ENCODE measurements around the gene THADA. TPM values are rescaled to one million over a fixed set of nuclear protein-coding genes. Genes with fewer than 3 reads are reported as not detected.
"Not testable (repeated sequence)": the region's sequence is repeated elsewhere in the genome, so short reads cannot be mapped to it uniquely, and the experiment has no call there.

The THADA gene, protein sequence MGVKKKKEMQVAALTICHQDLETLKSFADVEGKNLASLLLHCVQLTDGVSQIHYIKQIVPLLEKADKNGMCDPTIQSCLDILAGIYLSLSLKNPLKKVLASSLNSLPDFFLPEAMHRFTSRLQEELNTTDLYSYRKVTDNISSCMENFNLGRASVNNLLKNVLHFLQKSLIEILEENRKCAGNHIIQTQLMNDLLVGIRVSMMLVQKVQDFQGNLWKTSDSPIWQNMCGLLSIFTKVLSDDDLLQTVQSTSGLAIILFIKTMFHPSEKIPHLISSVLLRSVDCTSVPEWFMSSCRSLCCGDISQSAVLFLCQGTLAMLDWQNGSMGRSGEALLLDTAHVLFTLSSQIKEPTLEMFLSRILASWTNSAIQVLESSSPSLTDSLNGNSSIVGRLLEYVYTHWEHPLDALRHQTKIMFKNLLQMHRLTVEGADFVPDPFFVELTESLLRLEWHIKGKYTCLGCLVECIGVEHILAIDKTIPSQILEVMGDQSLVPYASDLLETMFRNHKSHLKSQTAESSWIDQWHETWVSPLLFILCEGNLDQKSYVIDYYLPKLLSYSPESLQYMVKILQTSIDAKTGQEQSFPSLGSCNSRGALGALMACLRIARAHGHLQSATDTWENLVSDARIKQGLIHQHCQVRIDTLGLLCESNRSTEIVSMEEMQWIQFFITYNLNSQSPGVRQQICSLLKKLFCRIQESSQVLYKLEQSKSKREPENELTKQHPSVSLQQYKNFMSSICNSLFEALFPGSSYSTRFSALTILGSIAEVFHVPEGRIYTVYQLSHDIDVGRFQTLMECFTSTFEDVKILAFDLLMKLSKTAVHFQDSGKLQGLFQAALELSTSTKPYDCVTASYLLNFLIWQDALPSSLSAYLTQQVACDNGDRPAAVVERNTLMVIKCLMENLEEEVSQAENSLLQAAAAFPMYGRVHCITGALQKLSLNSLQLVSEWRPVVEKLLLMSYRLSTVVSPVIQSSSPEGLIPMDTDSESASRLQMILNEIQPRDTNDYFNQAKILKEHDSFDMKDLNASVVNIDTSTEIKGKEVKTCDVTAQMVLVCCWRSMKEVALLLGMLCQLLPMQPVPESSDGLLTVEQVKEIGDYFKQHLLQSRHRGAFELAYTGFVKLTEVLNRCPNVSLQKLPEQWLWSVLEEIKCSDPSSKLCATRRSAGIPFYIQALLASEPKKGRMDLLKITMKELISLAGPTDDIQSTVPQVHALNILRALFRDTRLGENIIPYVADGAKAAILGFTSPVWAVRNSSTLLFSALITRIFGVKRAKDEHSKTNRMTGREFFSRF (N-terminal part only)
- total RNA-seq (2014; rRNA removed; shearing (Covaris generic)), result 29.3 and 30.2 TPM in 2 replicates

DNA sequence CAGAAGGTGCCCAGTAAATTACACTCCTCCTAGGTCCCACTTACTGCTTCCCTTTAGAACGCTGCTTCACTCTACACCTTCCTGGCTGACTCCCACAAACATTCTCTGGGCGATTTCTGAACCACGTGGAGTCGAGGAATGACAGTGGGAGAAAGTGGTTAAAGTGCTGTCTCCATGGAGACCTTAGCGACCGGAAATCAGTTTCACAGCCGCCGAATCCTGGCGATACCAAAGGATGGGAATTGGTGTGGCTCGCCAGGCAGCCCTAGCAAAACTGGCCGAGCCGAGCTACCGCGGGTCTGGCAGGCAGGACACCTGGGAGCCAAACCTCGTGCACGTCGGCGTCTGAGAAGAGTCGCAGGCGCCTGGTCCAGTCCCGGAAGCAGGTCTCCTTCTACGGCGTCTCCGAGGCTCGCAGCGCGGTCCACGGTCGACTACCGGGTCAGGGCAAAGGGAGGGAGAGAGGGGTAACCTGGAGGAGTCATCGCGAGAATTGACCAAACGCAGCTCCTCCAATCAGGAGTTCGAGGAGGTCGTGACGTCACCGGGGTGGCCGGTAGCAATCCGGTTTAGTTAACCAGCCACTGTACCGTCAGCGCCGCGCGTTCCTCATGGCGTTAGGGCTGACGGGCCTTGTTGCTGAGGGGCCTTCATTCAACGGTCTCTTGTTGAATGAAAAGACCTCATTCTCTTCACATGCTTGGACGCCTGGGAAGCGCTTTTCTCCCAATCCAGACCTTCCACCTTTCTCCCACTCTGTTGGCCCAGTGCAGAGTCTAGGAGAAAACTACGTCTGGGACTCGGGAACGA lies at the start of gene THADA:
Gene THADA, minus strand, starts transcription at position 436 of the 810 bp plus-strand sequence. CDS start 3,646 bp downstream, outside the sequence.
- peak; percentile 100 for DNase-seq (ENCODE audit: low read depth)

DNA sequence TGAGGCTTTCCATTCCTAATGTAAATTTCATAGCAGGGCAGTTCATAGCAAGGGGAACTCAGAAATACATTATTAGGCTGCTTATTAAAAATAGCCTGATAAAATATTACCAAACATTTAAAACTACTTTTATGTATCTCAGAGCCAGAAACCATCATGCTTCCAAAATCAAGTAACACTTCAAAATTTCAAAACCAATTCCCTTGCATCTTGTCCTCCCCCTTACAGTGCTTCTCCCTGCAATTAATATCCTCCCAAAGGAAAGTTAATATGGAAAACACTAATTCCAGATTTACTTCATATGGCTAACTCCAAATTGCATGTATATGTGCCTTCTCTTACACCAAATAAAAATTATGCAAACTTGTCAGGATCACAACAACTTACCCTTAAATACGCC lies 47.8 kb upstream of the THADA start:
- DNase-seq (ENCODE audit: low read depth), result no peak

DNA sequence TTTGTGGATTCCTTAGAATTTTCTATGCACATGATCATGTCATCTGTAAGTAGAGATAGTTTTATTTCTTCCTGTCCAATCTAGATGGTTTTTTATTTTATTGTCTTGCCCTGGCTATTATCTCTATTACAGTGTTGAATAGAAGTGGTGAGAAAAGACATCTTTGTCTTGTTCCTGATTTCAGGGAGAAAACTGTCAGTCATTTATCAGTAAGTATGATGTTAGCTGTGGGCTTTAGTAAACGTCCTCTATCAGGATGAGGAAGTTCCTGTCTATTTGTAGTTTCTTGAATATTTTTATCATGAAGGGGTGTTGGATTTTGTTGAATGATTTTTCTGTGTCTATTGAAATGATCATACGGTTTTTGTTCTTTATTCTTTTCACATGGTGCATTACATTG lies 46.5 kb upstream of the THADA start:
- no peak for DNase-seq (ENCODE audit: low read depth)

DNA sequence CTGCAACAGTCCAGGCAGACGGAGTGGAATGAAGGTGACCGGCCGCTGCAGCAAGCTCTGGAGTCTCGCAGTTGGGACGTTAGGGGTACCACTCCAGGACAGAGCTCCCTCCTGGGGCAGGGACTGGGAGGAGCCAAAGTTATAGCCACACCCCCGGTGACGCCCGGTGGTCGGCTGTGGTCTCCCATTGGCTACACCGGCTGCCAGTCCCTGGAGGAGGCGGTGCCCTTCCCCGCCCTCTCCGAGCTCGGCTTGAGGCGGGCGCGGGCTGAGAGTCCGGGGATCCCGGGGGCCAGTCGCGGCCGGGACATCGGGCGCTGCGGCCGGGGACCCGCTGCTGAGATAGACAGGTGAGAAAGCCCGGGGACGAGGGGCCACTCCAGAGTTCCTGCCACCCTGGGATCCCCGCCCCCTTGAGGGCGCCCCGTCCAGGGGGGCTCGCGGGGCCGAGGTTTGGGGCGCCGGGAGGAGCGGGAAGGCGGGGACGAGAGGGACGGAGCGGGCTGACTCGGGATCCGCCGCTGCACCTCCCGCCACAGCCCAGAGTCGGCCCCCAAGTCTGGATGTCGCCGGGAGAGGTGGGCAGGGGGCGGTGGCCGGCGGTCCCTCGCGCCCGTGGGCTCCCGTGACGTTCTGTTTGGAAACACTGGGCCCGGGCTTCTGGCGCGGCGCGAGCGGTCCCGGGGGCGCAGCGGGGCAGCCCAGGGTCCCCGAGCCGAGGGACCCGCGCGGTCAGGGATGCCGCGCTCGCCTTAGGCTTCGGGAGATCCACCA lies 41.4 kb upstream of the THADA start, which contains the start of gene PLEKHH2:
Gene PLEKHH2, plus strand, starts transcription at position 231 of the 774 bp plus-strand sequence. CDS start 7,414 bp downstream, outside the sequence.
- DNase-seq (ENCODE audit: low read depth), result peak; percentile 90

DNA sequence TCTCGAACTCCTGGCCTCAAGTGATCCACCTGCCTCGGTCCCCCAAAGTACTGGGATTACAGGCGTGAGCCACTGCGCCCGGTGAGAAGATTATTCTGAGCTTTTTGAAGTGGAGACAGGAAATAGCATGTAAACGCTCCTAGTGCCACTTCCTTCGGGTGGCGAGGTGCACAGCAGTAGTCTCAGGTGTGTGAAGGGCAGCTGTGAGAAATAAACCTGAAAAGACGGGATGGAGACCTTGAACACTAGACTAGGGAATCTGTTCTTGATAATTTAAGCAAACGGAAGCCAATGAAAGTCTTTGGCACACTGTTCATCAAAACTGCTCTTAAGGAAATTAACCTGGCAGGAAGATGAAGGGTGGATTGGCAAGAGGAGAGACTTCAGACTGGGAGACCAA lies 40.8 kb upstream of the THADA start:
- peak; percentile 4 for DNase-seq (ENCODE audit: low read depth)

DNA sequence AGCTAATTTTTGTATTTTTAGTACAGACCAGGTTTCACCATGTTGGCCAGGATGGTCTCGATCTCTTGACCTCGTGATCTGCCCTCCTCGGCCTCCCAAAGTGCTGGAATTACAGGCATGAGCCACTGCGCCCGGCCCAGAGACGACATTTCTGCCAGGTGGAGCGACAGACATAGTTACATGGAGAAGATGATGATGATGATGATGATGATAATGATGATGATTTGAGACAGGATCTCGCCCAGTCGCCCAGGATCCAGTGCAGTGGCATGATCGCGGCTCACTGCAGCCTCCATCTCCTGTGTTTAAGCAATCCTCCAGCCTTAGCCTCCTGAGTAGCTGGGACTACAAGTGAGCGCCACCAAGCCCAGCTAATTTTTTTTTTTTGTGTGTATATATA lies 40.3 kb upstream of the THADA start:
- DNase-seq (ENCODE audit: low read depth), result not testable (repeated sequence)

DNA sequence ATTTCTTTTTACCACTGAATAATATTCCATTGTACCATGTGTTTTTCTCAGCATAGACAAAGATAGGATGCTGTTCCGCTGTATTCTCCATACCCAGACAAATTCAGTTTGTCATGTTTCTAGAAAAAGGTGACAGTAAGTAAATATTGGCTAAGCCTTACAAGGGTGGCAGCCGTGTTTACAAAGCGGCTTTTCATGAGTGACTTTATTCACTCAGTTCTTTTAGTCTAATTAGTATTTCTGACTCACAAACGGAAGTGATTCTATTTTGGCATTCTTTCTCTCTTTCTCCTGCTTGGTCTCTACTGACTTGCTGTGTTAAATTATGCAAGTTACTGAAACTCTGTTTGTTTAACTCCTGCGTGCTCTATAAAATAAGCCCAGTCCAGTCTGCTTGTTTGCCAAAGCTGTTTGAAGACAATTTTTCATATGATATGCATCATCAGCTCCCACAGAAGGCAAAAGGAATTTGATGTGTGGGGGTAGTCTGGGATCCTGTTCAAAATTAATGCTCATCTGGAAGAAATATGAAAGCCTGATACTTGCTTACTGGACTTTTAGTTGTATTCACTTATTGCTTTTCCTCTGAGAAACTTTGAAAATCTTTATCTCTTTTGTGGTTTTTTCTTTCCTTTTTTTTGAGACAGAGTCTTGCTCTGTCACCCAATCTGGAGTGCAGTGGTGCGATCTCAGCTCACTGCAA lies 38.9 kb upstream of the THADA start:
- DNase-seq (ENCODE audit: low read depth), result peak; percentile 34

DNA sequence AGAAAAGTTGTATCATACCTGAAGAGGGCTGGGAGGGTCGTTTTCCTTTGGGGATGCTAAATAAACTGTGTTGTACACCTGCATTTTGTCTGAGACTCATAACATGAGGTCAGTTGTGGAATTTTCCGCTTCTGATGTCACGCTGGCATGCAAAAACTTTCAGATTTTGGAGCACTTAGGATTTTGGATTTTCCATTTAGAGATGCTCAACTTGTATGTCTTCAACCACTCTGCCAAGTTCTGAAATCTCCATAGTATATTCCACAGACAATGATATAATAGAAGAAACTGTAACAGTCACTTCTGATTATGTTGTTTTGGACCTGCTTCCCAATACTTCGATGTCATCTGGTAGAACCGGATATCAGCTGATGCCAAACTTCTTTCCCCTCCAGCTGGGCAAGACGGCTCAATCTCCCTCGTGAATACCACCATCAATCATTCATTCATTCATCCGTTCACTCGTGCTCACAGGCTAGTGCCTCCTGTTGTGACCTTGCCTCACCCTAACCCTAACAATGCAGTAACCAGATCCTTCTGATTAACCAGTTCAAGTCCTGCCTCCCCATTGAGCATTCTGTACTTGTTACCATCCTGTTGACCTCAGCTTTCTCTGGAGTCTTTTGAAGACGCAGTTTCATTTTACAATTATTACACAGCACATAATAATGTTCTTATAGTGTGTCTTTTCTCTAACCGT lies 35.9 kb upstream of the THADA start:
- no peak for DNase-seq (ENCODE audit: low read depth)

DNA sequence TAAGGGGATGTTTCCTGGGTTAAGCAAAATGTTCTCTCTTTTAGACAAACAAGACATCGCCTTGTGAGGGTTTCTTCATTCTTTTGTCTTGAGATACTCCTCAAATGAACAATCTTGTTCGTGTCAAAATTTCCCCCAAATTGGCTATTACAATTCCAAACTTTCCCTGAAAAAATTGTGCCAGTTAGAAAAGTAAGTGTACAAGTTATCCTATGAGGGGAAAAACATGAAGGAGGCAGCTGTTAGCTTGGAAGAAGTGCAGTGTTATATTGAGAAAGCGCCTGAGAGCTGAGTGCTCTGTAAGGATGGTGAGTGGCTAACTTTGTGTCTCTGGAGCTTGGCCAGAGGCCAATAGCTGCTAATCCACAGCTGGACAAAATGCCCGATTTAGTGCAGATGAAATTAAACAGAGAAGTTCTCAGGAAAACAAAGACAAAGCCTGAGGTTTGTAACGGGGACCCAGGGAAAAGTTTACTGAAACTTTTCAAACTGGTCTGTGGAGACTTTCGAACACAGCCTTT lies 27.2 kb upstream of the THADA start:
- no peak for DNase-seq (ENCODE audit: low read depth)

DNA sequence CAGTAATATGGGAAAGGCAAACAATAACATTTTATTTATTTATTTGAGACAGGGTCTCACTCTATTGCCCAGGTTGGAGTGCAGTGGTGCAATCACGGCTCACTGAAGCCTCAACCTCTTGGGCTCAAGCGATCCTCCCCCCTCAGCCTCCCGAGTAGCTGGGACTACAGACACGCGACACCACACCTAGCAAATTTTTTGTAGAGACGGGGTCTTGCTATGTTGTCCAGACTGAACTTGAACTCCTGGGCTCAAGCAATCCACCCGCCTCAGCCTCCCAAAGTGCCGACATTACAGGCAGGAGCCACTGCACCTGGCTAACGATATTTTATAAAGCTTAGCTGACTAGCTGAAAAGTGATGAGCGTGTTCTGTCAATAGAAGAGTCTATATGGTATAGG lies 23.7 kb upstream of the THADA start:
- no peak for DNase-seq (ENCODE audit: low read depth)

DNA sequence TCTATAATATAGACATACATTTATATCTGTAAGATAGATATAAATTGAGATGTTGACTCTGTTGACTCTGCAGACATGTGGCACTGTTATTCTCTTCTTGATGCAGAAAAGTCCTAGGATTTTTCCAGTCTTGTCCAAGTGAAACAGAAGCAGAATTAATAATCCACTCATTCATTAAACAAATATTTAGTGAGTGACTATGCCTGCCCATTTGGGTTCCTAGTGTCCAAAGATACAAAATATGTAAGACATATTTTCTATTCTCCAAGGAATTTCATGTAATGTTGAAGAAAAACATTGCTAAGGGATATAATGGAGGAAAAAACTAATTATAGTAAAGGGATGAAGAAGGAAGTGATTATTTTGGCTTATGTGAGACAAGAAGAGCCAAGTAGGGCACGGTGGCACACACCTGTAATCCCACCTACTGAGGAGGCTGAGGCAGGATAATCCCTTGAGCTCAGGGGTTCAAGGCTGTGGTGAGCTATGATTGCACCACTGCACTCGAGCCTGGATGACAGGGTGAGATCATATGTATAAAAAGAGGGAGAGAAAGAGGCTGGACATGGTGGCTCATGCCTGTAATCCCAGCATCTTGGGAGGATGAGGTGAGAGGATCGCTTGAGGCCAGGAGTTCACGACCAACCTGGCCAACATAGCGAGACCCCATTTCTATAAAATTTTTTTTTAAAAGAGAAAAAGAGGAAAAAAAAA lies 21.3 kb upstream of the THADA start:
- no peak for DNase-seq (ENCODE audit: low read depth)

DNA sequence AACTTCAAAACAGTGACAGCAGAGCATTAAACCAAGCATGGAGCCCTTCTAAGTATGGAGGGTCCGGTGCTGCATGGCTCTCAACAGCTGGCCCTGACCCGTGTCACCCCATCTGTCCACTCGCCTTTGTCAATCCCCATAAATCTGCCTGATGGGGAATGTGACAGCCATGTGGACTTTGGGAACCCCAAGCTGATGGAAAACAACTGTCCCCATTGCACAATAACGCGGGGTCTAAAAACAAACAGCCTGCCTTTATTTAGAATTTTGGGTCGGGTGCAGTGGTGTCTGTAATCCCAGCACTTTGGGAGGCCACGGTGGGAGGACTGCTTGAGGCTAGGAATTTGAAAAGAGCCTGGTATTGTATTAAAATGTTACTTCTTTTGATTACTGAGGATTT lies 17.1 kb upstream of the THADA start:
- no peak for DNase-seq (ENCODE audit: low read depth)

DNA sequence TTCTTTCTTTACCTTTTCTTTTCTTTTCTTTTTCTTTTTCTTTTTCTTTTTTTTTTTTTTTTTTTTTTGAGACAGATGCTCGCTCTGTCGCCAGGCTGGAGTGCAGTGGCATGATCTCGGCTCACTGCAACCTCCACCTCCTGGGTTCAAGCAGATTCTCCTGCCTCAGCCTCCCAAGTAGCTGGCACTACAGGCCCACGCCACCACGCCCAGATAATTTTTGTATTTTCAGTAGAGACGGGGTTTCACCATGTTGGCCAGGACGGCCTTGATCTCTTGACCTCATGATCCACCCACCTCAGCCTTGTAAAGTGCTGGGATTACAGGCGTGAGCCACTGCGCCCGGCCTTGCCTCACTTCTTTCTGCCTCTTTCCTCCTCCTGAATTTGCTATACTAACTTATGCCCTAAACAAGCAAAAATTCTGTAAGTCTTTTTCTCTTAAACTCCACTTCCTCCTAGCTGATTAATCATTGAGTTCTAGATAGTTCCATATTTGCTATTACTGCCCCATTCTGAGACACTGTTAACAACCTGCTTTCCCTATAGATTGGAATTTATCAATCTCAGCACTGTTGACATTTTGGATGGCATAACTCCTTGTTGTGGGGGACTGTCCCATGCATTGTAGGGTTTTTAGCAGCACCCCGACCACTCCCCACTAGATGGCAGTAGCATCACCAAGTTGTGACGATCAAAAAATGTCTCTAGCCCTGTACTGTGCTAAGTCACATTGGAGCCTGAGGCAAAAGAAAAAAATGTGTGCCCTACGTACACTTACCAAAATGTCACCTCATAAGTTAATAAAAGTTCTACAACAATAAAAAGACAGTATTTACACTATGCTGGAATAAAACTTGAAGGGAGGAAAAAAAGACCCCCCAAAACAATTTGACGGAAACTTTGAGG lies 16.4 kb upstream of the THADA start:
- DNase-seq (ENCODE audit: low read depth), result peak; percentile 67

DNA sequence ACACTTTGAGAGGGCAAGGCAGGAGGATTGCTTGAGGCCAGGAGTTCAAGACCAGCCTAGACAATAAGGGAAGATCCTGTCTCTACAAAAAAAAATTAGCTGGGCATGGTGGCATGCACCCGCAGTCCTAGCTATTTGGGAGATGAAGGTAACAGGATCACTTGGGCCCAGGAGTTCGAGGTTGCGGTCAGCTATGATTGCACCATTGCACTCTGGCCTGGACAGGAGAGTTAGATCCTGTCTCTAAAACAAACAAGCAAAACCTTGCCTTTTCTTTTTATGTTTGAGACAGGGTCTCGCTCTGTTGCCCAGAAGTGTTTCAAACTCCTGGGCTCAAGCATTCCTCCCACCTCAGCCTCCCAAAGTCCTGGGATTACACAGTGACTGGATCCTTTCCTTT lies 14.5 kb upstream of the THADA start:
- DNase-seq (ENCODE audit: low read depth), result no peak

DNA sequence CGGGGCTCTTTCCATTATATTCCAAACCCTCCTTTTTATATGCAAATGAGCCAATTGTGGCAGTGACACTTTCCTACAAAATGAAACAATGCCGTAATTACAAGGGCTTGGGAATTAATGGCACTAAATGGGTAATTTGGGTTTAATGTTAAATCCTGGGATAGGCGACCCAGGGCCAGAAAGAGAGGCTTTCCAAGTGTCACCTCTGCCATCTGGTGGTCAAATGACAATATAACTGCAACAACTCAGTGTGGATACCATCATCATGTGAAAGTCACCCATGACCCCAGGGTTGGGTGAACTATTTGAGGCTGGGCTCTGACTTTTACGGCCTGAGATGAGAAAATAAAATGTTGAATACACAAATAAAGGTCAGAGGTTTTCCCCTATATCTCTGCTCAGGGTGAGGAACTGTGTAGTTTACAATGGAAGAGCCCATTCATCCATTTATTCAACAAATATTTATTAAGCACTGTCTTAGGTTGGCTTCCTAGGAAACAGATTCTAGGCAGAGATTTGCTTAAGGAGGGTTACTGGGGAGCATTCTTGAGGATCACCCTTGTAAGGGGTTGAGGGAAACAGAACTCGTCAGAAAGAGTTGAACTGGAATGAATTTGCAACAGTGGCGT lies 13.6 kb upstream of the THADA start:
- peak; percentile 52 for DNase-seq (ENCODE audit: low read depth)

DNA sequence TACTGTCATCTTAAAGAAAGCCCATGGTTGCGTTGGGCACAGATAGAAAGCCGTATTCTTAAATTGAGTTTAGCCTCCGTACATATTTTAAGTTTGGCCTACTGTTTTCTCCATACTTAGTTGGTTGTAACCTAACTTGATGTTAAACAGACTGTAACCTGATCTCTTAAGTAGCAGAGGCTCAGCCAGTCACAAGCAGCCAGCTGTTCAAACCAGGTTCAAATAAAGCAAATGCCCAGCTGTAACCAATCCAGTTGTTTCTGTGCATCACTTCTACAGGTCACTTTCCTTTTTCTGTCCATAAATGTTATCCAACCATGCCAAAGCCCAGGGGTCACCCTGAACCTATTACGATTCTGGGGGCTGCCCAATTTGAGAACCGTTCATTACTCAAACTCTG lies 10.0 kb upstream of the THADA start:
- no peak for DNase-seq (ENCODE audit: low read depth)

Data from Daoy (cell line).